OCI-LY7 (cell line): Measurements from ENCODE around the gene TEX12. TPM values are rescaled to one million over a fixed set of nuclear protein-coding genes. Genes with fewer than 3 reads are reported as not detected.

Experiments
- BruUV-seq: library from RNA; stranded (reverse); fragments of 400-500 nt; replicated peaks from 2 replicates; lab custom pipeline; 2021; lab: Mats Ljungman, UMichigan
- CTCF ChIA-PET: fragments of 300-600 bp; sonication (Branson Sonifier 250); formaldehyde crosslinking; loops from one replicate; lab custom pipeline; 2022; ENCODE audit warnings: antibody characterized with exemption; ENCODE audit not compliant: unreplicated experiment; lab: Charles Lee
- POLR2A ChIA-PET: fragments of 300-600 bp; sonication (Branson Sonifier 250); formaldehyde crosslinking; loops from one replicate; lab custom pipeline; 2022; ENCODE audit warnings: antibody characterized with exemption; lab: Charles Lee
- DNase-seq: peaks from one replicate; pipeline ENCODE4 v3.0.0-alpha.2; 2015; ENCODE audit warnings: low spot score
- H2AFZ ChIP-seq: fragments of 200-600 bp; sonication (generic), shearing (Covaris generic); 2 replicates; pipeline ENCODE4 v1.6.1; 2014; ENCODE audit warnings: mild to moderate bottlenecking, antibody characterized with exemption, low read length, moderate library complexity
- H3K27ac ChIP-seq: fragments of 200-600 bp; sonication (generic); 2 replicates; pipeline ENCODE4 v1.5.1; 2014; ENCODE audit warnings: mixed run types, low read depth, mild to moderate bottlenecking, moderate library complexity, low read length, inconsistent platforms; ENCODE audit not compliant: poor library complexity, severe bottlenecking
- H3K36me3 ChIP-seq: fragments of 200-600 bp; sonication (generic); 2 replicates; pipeline ENCODE4 v1.6.1; 2014; ENCODE audit warnings: mild to moderate bottlenecking, antibody characterized with exemption, low read length, moderate library complexity, mixed read lengths; ENCODE audit not compliant: insufficient read depth
- H3K4me1 ChIP-seq: fragments of 200-600 bp; sonication (generic); 2 replicates; pipeline ENCODE4 v1.5.1; 2014; ENCODE audit warnings: mild to moderate bottlenecking, low read length; ENCODE audit not compliant: insufficient read depth, poor library complexity, severe bottlenecking
- H3K4me2 ChIP-seq: fragments of 200-600 bp; sonication (generic); 2 replicates; pipeline ENCODE4 v1.6.1; 2014; ENCODE audit warnings: mild to moderate bottlenecking, low read length
- H3K4me3 ChIP-seq: fragments of 200-600 bp; sonication (generic); 2 replicates; pipeline ENCODE4 v1.5.1; 2014; ENCODE audit warnings: mild to moderate bottlenecking, low read depth, low read length; ENCODE audit not compliant: poor library complexity, severe bottlenecking
- H3K79me2 ChIP-seq: fragments of 200-600 bp; sonication (generic); 2 replicates; pipeline ENCODE4 v1.6.1; 2016; ENCODE audit warnings: low read depth, mild to moderate bottlenecking, low read length, moderate library complexity, mixed read lengths; ENCODE audit not compliant: insufficient read depth
- H3K9me2 ChIP-seq: fragments of 200-600 bp; sonication (generic); 2 replicates; pipeline ENCODE4 v1.6.1; 2016; ENCODE audit warnings: mild to moderate bottlenecking, low read length, mixed read lengths; ENCODE audit not compliant: insufficient read depth
- H3K9me3 ChIP-seq: fragments of 200-600 bp; sonication (generic); 2 replicates; pipeline ENCODE4 v1.6.1; 2014; ENCODE audit warnings: mild to moderate bottlenecking, mixed run types, low read length, mixed read lengths
- H4K20me1 ChIP-seq: fragments of 200-600 bp; sonication (generic); 2 replicates; pipeline ENCODE4 v1.6.1; 2014; ENCODE audit warnings: mild to moderate bottlenecking, antibody characterized with exemption, low read length, moderate library complexity, mixed read lengths; ENCODE audit not compliant: insufficient read depth
- CTCF ChIP-seq: fragments of 200-600 bp; sonication (generic); conservative IDR thresholded peaks from 2 replicates; pipeline ENCODE4 v1.5.1; 2014; ENCODE audit warnings: mild to moderate bottlenecking, antibody characterized with exemption, low read length, moderate library complexity, mixed read lengths
- EZH2phosphoT487 ChIP-seq: fragments of 200-600 bp; sonication (generic); IDR thresholded peaks from 2 replicates; pipeline ENCODE4 v1.6.1; 2018; ENCODE audit warnings: low read depth, borderline replicate concordance, mild to moderate bottlenecking, mixed run types, antibody characterized with exemption, low read length, moderate library complexity, mixed read lengths
- intact Hi-C: fragments of 100-400 bp; cut with micrococcal nuclease; formaldehyde crosslinking; loops from one replicate; pipeline ENCODE4 v1.10.0; 2022; ENCODE audit not compliant: unreplicated experiment
- total RNA-seq, 2 experiments: library from RNA; depleted of rRNA in 1 of 2; stranded (reverse); fragments of >200 nt in 1 of 2; shearing (Covaris generic) in 1 of 2; gene quantifications; 2 replicates each; pipeline ENCODE4 v1.2.3, GENCODE V29; 2014 to 2022

Gene TEX12
- total RNA-seq, 2 experiments from 2014 or later: 0.44 to 0.59 TPM

GRCh38 chr11:112206071-112206470 lies 38.9 kb downstream of the TEX12 start:
- H2AFZ ChIP-seq: no peak overlapping the region
- no peaks in the 10 kb centered on the region for H3K9me3 ChIP-seq
- no peak overlapping the region for H3K4me3 ChIP-seq
- POLR2A ChIA-PET: interaction anchor here (0.7 kb wide), 1 partner anchor 37 kb away, joined by 3 read pairs; no protein-coding TSS in a partner anchor
- CTCF ChIA-PET: no interaction called here
- TF ChIP-seq CTCF (no peak), EZH2phosphoT487 (no peak)
- H3K4me2 ChIP-seq: no peak overlapping the region
- no peaks in the 10 kb centered on the region for H3K79me2 ChIP-seq
- BruUV-seq: no TSS peak
- no peaks in the 10 kb centered on the region for H3K9me2 ChIP-seq
- H3K36me3 ChIP-seq: no peaks in the 10 kb centered on the region
- no peak for DNase-seq
- H3K4me1 ChIP-seq: no peaks in the 10 kb centered on the region
- no peaks in the 10 kb centered on the region for H4K20me1 ChIP-seq
- intact Hi-C loops: no loop called here
- no peak overlapping the region for H3K27ac ChIP-seq

GRCh38 chr11:112210890-112211289 lies 43.7 kb downstream of the TEX12 start:
- no peak overlapping the region for H2AFZ ChIP-seq
- no peak overlapping the region for H3K4me2 ChIP-seq
- intact Hi-C loops: loop anchor here (10.0 kb wide), 1 partner anchor 374 kb away; no protein-coding TSS in a partner anchor
- ChIA-PET CTCF (no interaction called here), POLR2A (no interaction called here)
- no peak for DNase-seq
- H4K20me1 ChIP-seq: no peaks in the 10 kb centered on the region
- H3K79me2 ChIP-seq: no peaks in the 10 kb centered on the region
- no peaks in the 10 kb centered on the region for H3K9me2 ChIP-seq
- no TSS peak for BruUV-seq
- H3K36me3 ChIP-seq: no peaks in the 10 kb centered on the region
- TF ChIP-seq CTCF: no peak
- TF ChIP-seq EZH2phosphoT487: no peak
- H3K9me3 ChIP-seq: no peaks in the 10 kb centered on the region
- no peak overlapping the region for H3K27ac ChIP-seq
- no peak overlapping the region for H3K4me3 ChIP-seq
- H3K4me1 ChIP-seq: no peaks in the 10 kb centered on the region

- no peaks in the 10 kb centered on the region for H3K36me3 ChIP-seq
- H3K27ac ChIP-seq: no peak overlapping the region
- POLR2A ChIA-PET: interaction anchor here (0.7 kb wide), 1 partner anchor 627 kb away, joined by 3 read pairs; no protein-coding TSS in a partner anchor
- H3K79me2 ChIP-seq: no peaks in the 10 kb centered on the region
- no peaks in the 10 kb centered on the region for H3K4me1 ChIP-seq
- no peaks in the 10 kb centered on the region for H3K9me3 ChIP-seq
- no TSS peak for BruUV-seq
- H3K9me2 ChIP-seq: no peaks in the 10 kb centered on the region
- CTCF ChIA-PET: no interaction called here
- DNase-seq: no peak
- intact Hi-C loops: loop anchor here (10.0 kb wide), 1 partner anchor 373 kb away; no protein-coding TSS in a partner anchor
- no peak overlapping the region for H2AFZ ChIP-seq
- H4K20me1 ChIP-seq: no peaks in the 10 kb centered on the region
- H3K4me2 ChIP-seq: no peak overlapping the region
- no peak for TF ChIP-seq CTCF
- no peak for TF ChIP-seq EZH2phosphoT487
- H3K4me3 ChIP-seq: no peak overlapping the region
These were observed 44.4 kb downstream of the TEX12 start for GRCh38 chr11:112211536-112211935.
